ENCODE results near the gene MYOM3. TPM values are rescaled to one million over a fixed set of nuclear protein-coding genes. Genes with fewer than 3 reads are reported as not detected.

Gene MYOM3
- total RNA-seq, 1 experiment from 2014 or later, result 7.9 TPM

DNA sequence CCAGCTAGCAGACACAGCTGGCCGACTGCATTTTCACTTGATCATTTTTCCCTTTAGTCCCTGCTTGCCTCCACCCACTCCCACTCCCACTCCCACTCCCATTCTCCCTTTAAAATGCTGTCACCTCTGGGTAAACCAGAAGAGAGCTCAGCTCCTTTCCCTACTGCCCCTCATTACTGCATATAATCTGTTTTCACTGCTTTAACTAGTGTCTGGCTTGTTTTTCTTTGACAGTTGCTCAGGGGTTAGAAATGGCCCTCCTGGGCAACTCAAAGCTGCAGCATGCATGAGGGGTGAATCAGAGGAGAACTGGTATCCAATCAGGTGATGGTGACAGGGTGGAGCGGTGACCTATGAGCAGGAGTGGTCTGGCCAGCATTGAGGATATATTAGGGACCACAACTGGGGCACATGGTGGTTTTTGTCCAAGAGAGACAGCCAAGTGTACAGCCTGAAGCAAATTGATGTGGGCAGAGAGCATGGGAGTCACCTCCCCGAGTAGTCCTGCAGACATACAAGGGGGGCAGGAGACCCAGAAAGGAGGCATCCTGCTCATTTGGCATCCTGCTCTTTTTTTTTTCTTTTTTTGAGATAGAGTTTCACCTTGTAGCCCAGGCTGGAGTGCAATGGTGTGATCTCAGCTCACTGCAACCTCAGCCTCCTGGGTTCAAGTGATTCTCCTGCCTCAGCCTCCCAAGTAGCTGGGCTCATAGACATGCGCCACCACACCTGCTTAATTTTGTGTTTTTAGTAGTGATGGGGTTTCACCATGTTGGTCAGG is 89.2 kb downstream of the MYOM3 start:
- BruUV-seq (replicated peaks), result no TSS peak
- CTCF ChIA-PET, result no interaction called here
- Histone ChIP-seq H3K9me2 (ENCODE audit: insufficient read depth) (no peaks in the 10 kb centered on the region), H3K9ac (ENCODE audit: low read length) (no peak overlapping the region; the same call in 1 of the 2 replicates), H4K20me1 (ENCODE audit: insufficient read depth) (no peaks in the 10 kb centered on the region), H3K9me3 (ENCODE audit: control insufficient read depth in 1 of 2, insufficient read depth in 1 of 2, low read depth in 1 of 2, low read length in 2 of 2) (no peaks in the 10 kb centered on the region), H3K4me3 (replicated peaks in 1 of 2; ENCODE audit: low read depth in 1 of 2, low read length in 2 of 2) (no peak overlapping the region), H3K4me2 (ENCODE audit: low read length) (peak overlapping the region; percentile 63), H3K79me2 (ENCODE audit: insufficient read depth, low read length) (no peaks in the 10 kb centered on the region), H2AFZ (ENCODE audit: low read depth, low read length, poor library complexity, severe bottlenecking) (peak overlapping the region; percentile 73), H3K36me3 (ENCODE audit: control insufficient read depth in 1 of 2, insufficient read depth in 2 of 2, low read length in 2 of 2) (no peaks in the 10 kb centered on the region), H3K27me3 (ENCODE audit: insufficient read depth, low read length) (no peaks in the 10 kb centered on the region), H3K4me1 (ENCODE audit: control insufficient read depth in 1 of 2, insufficient read depth in 2 of 2, low read length in 2 of 2) (peaks cover 37 to 43% of the 10 kb centered on the region in 2 experiments), H3K27ac (ENCODE audit: low read depth, low read length) (no peak overlapping the region)
- RAD21 ChIA-PET (ENCODE audit: low non-redundant PET in 1 of 2, low total read pairs in 2 of 2, uncharacterized antibody in 2 of 2, unreplicated experiment in 2 of 2), result no interaction called here
- no peak for DNase-seq (ENCODE audit: low read depth, low spot score)
- POLR2A ChIA-PET, result no interaction called here
- intact Hi-C loops (cut with micrococcal nuclease), result no loop called here
- peak; percentile 13; the same call in 1 of the 2 replicates for TF ChIP-seq FOSL1 (IDR thresholded peaks at IDR 0.05; ENCODE audit: low read depth)
- TF ChIP-seq YY1 (IDR thresholded peaks at IDR 0.05; ENCODE audit: extremely low read depth, insufficient replicate concordance, low read depth, low read length), result no peak
- peak; percentile 83 for ATAC-seq

DNA sequence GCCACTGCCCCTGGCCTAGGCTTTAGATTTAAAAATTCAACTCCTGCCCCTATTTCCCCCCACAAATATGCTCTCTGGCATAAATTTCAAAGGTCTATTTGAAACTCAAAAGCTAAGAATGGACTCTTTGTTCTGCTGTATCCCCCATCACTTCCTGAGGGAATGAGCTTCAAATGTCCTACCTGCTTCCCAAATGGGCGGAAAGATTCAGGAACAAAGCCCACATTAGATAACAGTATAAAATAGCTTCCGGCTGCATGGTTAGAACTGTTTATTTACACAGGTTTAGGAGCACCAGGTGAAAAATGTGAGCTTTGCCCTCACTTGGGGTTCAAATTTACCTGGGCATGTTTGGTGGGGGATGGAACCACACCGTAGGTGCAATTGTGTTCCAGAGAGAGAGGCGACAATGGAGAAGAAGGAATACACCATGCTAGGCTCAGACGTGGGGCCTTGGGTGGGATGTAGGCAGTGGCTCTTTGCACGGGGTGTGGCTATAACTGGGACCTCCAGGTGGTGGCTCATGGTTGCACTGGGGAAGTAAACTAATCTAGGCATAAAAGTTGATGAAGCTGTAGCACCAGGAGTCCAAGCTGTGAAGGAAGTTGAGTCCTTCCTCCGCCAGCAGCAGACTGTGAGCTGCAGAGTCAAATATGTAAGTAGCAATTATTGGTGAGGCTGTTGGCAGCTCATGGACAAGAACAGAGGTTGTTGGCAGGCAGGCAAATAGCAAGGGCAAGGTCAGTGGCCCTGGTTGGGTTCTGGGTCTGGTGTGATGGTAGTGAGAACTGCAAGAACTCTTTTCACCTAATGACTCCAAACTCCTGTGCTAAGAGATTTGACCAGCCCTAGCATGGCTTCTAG is 90.3 kb downstream of the MYOM3 start:
- no peaks in the 10 kb centered on the region for H3K36me3 ChIP-seq (ENCODE audit: control insufficient read depth in 1 of 2, insufficient read depth in 2 of 2, low read length in 2 of 2)
- 0 out of 2 replicates have a peak overlapping the region, but pooled peaks have one; percentile 63 for H3K4me2 ChIP-seq (ENCODE audit: low read length)
- H2AFZ ChIP-seq (ENCODE audit: low read depth, low read length, poor library complexity, severe bottlenecking), result no peak overlapping the region
- no peaks in the 10 kb centered on the region for H3K79me2 ChIP-seq (ENCODE audit: insufficient read depth, low read length)
- ATAC-seq (no peak), DNase-seq (ENCODE audit: low read depth, low spot score) (no peak)
- no peak overlapping the region for H3K4me3 ChIP-seq (replicated peaks in 1 of 2; ENCODE audit: low read depth in 1 of 2, low read length in 2 of 2)
- no peaks in the 10 kb centered on the region for H3K9me3 ChIP-seq (ENCODE audit: control insufficient read depth in 1 of 2, insufficient read depth in 1 of 2, low read depth in 1 of 2, low read length in 2 of 2)
- BruUV-seq (replicated peaks), result no TSS peak
- no peaks in the 10 kb centered on the region for H4K20me1 ChIP-seq (ENCODE audit: insufficient read depth)
- H3K9ac ChIP-seq (ENCODE audit: low read length), result no peak overlapping the region
- H3K27ac ChIP-seq (ENCODE audit: low read depth, low read length), result no peak overlapping the region
- intact Hi-C loops (cut with micrococcal nuclease), result no loop called here
- H3K4me1 ChIP-seq (ENCODE audit: control insufficient read depth in 1 of 2, insufficient read depth in 2 of 2, low read length in 2 of 2), result peaks cover 43 to 48% of the 10 kb centered on the region in 2 experiments
- ChIA-PET CTCF (no interaction called here), RAD21 (ENCODE audit: low non-redundant PET in 1 of 2, low total read pairs in 2 of 2, uncharacterized antibody in 2 of 2, unreplicated experiment in 2 of 2) (no interaction called here), POLR2A (interaction anchor here (0.6 kb wide), 1 partner anchor 129 kb away, joined by 4 read pairs; no protein-coding TSS in a partner anchor)
- no peaks in the 10 kb centered on the region for H3K9me2 ChIP-seq (ENCODE audit: insufficient read depth)
- no peaks in the 10 kb centered on the region for H3K27me3 ChIP-seq (ENCODE audit: insufficient read depth, low read length)
- TF ChIP-seq FOSL1 (IDR thresholded peaks at IDR 0.05; ENCODE audit: low read depth), result no peak
- TF ChIP-seq ZNF274 (IDR thresholded peaks at IDR 0.05; ENCODE audit: low read depth, low read length), result no peak
- TF ChIP-seq, protein P1, sequence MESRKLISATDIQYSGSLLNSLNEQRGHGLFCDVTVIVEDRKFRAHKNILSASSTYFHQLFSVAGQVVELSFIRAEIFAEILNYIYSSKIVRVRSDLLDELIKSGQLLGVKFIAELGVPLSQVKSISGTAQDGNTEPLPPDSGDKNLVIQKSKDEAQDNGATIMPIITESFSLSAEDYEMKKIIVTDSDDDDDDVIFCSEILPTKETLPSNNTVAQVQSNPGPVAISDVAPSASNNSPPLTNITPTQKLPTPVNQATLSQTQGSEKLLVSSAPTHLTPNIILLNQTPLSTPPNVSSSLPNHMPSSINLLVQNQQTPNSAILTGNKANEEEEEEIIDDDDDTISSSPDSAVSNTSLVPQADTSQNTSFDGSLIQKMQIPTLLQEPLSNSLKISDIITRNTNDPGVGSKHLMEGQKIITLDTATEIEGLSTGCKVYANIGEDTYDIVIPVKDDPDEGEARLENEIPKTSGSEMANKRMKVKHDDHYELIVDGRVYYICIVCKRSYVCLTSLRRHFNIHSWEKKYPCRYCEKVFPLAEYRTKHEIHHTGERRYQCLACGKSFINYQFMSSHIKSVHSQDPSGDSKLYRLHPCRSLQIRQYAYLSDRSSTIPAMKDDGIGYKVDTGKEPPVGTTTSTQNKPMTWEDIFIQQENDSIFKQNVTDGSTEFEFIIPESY (IDR thresholded peaks at IDR 0.05; ENCODE audit: extremely low read depth, insufficient replicate concordance, low read length), result no peak
- TF ChIP-seq, protein P2, sequence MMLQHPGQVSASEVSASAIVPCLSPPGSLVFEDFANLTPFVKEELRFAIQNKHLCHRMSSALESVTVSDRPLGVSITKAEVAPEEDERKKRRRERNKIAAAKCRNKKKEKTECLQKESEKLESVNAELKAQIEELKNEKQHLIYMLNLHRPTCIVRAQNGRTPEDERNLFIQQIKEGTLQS (IDR thresholded peaks at IDR 0.05), result no peak
- no peak for TF ChIP-seq JUND (IDR thresholded peaks at IDR 0.05)
- TF ChIP-seq POLR2A (IDR thresholded peaks at IDR 0.05; ENCODE audit: borderline replicate concordance, extremely low read depth, insufficient read depth, insufficient read length), result no peak
- TF ChIP-seq, protein P3, sequence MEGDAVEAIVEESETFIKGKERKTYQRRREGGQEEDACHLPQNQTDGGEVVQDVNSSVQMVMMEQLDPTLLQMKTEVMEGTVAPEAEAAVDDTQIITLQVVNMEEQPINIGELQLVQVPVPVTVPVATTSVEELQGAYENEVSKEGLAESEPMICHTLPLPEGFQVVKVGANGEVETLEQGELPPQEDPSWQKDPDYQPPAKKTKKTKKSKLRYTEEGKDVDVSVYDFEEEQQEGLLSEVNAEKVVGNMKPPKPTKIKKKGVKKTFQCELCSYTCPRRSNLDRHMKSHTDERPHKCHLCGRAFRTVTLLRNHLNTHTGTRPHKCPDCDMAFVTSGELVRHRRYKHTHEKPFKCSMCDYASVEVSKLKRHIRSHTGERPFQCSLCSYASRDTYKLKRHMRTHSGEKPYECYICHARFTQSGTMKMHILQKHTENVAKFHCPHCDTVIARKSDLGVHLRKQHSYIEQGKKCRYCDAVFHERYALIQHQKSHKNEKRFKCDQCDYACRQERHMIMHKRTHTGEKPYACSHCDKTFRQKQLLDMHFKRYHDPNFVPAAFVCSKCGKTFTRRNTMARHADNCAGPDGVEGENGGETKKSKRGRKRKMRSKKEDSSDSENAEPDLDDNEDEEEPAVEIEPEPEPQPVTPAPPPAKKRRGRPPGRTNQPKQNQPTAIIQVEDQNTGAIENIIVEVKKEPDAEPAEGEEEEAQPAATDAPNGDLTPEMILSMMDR (IDR thresholded peaks at IDR 0.05 in 2 of 3, conservative IDR thresholded peaks at IDR 0.05 in 1 of 3; ENCODE audit: borderline replicate concordance in 1 of 3, insufficient read depth in 1 of 3, low read depth in 2 of 3, low read length in 2 of 3), result no peak
- no peak for TF ChIP-seq TCF7L2 (IDR thresholded peaks at IDR 0.05; ENCODE audit: borderline replicate concordance, extremely low read depth, insufficient read depth, insufficient read length)
- no peak for TF ChIP-seq YY1 (IDR thresholded peaks at IDR 0.05; ENCODE audit: extremely low read depth, insufficient replicate concordance, low read depth, low read length)
- no peak for TF ChIP-seq SRF (IDR thresholded peaks at IDR 0.05; ENCODE audit: low read depth)
- no peak for TF ChIP-seq SIN3A (IDR thresholded peaks at IDR 0.05; ENCODE audit: low read depth)
- TF ChIP-seq CBX3 (IDR thresholded peaks at IDR 0.05; ENCODE audit: low read depth), result no peak
